GM18873 (cell line): Measurements from ENCODE around the gene RPP25L.

Experiments used
- ATAC-seq: cut with Tn5 transposase; IDR thresholded peaks from one replicate; pipeline ENCODE4 v1.9.1; 2021; ENCODE audit warnings: mild to moderate bottlenecking, moderate library complexity, moderate number of reproducible peaks; ENCODE audit not compliant: unreplicated experiment, low FRiP score

Gene RPP25L

GRCh38 chr9:34638138-34638445, 26.2 kb upstream of the RPP25L start:
- ATAC-seq: no peak

DNA sequence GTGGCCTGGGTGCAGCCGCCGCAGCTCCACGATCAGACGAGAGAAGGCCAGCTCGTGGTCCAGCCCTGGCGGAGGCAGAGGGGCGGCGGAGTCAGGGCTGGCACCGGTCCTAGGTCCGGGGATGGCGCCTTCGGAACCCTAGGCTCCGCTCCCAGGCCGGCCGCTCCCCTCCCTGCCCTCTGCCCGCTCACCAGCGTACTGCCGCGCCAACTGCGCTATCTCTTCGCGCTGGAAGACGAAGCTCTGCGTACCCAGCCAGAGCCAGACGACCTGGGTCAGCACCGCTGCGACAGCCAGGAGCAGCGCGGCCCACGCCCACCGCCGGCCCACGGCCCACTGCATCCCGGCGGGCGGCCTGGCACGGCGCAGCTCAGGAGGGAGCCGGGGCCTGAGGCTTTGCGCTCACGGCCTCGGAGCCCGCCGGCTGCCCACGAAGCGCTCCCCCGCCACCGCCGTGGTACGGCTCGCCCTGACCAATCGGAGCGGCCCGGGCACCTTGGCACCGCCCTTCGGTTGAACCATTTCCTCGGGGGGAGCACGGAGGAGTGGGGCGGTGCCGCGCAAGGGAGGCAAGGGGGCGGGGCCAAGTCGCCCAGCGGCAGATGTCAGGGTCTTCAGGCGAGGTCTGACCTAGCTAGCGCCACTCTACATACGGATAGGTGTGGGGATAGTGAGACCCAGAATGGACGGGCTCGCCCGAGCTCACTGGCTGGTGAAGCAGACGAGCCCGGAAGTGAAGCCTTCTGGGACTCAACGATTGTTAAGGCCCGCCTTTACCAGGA, 25.6 kb upstream of the RPP25L start, which contains the start of gene SIGMAR1:
Gene SIGMAR1 (minus strand): TSS at position 432 of the 782 bp plus-strand sequence. CDS start 90 bp downstream, at position 342.
- peak; percentile 67 for ATAC-seq

- no peak for ATAC-seq
Observed at GRCh38 chr9:34636791-34637355, 25.0 kb upstream of the RPP25L start.

DNA sequence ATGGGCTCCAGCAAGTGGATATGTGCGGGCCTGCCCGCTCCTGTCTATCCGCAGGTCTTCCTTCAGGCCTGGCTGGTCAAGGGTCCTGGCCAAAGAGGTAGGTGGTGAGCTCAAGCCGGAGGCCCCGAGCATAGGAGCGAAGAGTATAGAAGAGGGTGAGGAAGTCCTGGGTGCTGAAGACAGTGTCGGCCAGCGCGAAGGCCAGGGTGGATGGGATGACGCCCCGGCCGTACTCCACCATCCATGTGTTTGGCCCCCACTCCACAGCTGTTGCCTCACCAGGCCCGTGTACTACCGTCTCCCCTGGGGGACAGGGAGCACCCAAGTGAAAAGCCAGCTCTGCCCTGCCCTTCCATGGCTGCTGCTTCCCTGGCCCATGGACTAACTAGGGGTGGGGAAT, 23.7 kb upstream of the RPP25L start:
- no peak for ATAC-seq

DNA sequence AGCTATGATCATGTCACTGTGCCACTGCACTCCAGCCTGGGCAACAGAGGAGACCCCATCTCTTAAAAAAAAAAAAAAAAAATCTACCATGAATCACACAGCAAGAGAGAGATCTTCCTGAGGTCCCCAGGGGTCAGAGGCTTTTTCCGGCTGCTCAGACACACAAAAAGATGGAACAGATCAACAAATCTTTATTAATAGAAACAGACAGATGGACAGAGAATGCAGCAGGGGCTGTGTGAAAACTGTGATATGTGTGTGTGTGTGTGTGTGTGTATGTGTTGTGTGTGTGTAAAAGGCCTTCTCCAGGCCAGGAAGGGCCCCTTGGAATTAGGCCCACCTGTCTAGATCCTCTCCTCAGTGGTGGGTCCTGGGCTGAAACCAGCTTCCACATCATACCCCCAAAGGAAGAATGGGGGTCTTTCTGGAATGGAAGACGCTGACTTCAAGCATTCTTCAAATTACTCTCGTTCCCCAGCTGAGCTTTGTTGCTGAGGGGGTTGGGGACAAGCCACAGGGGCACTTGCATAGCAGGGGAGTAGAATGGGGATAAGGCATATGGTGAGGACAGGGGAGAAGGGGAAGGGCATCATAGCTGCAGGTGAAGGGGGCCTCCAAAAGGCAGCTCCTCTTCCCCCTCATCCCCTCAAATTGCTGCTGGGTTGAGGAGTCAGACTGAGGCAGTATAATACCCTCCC, 22.8 kb upstream of the RPP25L start:
- ATAC-seq: no peak

DNA sequence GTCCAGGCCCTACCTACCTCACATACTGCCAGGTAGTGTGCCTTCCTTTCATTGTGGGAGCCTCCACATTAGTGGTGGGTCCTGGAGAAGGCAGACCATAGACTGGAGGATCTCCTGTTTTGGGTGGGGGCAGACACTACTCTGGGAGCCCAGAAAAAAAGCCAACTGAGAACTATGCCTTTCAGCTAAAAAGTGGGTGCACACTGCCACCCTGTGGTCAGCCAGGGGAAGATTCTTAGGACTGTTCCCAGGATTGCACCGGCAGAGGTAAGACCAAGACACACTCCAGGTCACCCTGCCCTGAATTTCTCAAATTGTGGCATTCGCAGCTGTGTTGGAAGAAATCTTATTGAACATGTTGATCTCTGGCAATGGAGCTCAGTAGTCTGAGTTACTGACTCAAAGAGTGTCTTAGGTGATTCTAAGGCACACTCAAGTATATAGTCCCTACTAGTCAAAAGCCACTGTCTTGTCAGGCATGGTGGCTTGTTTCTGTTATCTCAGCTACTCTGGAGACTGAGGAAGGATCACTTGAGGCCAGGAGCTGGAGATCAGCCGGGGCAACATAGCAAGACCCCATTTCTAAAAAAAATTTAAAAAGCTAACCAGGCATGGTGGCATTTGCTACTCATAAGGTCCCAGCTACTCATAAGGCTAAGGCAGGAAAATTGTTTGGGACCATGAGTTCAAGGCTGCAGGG, 22.1 kb upstream of the RPP25L start:
- ATAC-seq: no peak

- no peak for ATAC-seq
Observed at GRCh38 chr9:34633166-34633565, 21.3 kb upstream of the RPP25L start.

DNA sequence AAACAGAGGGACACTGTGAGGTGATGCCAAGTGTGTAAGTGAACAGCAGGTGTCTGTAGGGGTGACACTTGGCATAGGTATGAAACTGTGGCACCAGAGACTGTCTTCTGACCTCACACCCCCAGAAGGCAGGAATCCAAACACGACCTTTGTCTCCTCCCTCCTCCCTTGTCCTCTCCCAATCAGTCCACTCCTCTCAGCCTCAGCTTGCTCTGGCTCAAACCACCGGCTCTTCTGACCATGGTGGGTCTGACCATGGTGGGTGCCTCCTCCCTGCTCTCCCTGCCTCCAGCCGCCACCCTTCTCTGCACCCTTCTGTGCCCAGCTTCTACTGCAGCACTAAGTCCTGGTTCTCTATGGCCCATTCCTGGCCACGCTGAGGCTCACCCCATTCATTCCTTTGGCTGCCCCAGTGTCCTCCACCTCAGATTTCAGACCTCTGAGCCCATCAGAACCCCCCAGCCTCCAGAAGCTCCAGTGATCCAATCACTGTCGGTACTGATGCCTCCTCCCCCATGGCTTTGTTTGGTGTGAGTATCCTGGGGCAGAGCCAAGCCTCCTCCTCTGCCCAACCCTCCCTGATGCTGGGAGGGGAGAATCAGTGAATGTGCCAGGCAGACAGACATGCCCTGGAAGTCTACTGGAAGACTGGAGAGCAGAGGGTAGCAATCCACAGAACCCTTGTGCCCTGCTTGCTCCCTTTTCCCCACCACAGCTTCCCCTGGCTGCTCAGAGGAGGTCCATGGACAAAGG, 18.7 kb upstream of the RPP25L start:
- no peak for ATAC-seq

DNA sequence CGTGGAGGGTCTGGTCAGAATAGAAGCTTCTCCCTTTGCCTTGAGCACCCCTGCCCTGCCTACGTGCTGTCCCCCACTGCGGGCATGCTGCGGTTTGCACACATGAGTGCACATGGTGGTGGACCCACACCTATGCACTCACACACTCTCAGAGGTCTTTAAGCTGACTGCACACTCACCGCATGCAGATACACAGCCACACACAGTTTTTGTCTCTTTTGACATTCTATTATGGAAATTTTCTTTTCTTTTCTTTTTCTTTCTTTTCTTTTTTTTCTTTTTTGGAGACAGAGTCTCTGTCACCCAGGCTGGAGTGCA, 17.6 kb upstream of the RPP25L start:
- no peak for ATAC-seq

DNA sequence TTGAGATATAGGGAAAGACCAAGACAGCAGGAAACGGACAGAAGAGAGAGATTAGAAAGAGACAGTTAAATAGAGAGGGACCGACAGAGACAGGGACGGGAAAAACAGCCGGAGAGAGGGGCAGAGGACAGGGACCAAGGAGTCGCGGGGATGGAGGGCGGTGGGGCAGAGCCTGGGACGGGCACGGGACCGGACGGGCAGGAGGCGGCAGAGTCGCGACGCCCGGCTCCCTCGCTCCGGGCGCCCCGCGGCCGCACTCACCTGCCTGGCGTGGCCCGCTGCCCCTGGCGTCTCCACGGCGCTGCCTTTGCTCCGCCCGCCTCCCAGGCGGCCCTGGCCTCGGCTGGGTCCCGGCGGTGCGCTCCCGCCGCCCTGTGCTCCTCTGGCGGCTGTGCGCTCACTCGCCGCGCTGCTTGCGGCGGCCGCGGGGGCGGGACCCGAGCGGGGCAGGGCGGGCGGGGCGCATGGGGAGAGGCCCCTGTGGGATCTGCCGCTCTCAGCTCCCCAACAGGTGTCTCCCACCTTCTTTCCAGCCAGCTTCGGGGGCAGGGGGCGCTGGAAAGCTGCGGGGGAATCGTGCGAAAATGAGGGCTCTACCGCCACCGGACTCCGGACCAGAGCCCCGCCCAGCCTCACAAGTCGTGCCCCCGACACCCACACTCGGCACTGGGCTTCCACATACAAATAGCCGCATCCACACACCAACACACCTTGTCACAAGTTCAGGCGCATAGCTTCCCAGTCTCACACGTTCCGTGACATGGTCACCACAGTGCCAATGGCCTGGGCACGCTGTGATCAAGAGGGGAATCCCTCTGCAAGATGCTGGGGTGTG, 17.0 kb upstream of the RPP25L start, which contains the start of gene ARID3C:
Gene ARID3C (minus strand): TSS at position 411 of the 835 bp plus-strand sequence. CDS start 1,052 bp downstream, outside the sequence.
- ATAC-seq: no peak

- no peak for ATAC-seq
Observed at GRCh38 chr9:34627716-34628655, 16.1 kb upstream of the RPP25L start.

DNA sequence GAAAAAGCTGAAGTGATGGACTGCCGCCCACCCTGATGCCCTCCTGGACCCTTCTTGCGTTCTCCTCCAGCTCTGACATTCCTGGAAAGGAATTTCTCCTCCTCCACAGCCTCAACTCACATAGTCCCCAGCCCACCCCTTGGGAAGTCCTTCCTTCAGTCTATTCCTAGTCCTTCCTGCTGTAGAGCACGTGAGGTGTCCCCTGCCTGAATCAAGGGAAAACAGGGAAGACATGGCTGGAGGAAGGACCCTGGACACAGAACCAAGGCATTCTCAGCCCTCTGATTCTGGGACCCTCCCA, 13.2 kb upstream of the RPP25L start:
- no peak for ATAC-seq

- no peak for ATAC-seq
Observed at GRCh38 chr9:34624475-34625185, 12.7 kb upstream of the RPP25L start.

DNA sequence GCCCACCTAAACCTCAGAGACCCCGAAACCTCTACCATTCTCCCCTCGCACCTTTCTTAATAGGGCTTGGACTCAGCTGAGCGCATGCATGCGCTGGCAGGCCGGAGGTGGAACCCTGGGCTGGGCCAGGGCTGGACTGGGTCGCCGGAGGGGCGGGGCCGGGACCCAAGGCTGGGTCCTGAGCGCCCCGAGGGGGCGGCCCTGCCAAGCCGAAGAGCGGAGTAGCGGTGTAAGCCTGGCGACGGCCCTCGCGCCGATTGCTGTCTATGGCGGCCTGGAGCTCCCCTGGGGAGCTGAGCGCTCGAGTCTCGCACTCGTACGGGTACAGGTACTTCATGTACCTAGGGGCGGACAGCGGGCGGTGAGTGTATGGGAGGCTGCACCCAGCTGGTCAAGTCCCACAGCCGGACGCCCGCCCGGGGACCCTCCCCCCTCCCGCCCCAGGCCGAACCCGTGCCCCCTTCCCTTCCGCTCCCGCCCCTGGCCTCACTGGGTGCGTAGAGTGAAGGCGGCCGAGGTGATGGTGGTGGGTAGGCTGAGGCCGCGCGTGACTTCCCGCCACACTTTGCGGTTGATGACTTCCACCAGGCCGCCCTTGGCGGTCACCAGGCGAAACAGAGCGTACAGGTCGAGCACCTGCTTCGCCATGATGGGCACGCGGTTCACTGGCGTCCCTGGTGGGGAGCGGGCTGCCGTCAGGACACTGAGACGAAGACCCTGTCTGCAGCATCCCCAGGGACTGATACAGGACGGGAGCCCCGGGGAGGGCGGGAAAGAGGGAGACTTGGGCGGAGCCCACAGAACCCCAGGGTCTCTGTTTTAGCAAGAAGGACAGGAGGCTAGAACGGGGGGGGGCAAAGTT, 11.7 kb upstream of the RPP25L start:
- ATAC-seq: no peak

DNA sequence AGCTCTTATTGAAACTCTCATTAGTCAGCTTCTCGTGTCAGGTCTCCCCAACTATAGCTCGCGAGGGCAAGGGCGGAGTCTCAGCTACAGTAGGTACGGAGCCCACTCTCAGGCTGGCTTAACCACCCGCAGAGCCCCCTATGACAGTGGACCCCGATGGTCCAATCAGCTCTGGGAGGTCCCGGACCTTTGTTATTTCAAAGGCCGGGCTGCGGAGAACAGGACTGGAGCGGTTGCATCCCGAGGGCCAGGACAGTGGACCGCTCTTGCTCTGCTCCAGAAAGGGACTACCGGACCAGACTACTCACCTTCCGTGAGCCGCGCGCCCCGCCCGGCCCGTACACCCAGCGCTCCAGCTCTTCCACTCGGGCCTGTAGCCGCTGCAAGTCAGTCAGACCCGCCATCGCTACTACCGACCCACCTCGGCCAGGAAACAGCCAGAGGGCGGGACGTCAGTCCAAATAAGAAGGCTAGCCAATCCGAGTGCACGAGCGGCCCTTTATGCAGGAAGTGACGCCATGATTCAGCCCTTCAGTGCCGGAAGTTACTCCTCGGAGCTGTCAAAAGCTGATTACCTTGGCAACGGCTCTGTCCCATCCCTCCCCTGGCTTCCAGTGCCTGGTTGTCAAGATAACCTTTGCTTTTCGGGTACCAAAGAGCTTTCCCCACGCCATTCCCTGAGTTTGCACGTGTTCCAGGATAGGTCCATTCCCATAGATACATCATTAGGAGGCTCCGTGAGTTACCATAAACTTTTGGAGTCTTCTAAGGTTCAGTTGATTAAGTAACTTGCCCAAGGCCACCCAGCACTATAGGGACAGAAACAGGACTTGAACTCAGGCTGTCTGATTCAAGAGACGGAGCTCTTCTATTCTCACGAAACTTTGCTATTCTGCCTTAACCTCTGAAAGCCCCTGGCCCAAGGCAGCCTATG, 8.4 kb upstream of the RPP25L start, which contains the start of gene DCTN3:
Gene DCTN3 (minus strand): TSS at position 435 of the 934 bp plus-strand sequence. CDS start 31 bp downstream, at position 404.
- ATAC-seq: peak; percentile 97

DNA sequence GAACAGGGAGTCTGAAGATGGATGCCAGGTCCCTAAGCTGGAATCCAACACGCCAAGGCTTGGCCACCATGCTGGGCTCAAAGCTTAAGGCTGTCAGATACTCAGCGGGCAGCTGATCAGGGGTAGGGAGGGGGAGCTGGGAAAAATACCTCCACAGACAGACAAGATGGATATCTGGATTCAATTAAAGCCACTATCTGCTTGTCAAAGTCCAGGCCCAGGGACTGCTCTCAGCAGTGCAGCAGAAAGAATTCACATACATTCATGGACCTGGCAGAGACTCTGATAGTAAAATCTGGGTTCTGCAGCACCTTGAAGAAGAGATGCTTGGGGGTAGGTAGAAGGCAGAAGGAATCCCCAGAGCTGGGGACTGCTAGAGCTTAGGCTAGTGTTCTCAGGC, 3.2 kb upstream of the RPP25L start:
- ATAC-seq: no peak
